SK-N-SH treated with all-trans-retinoic acid at 6 μM for 48 hours (cell line): Measurements from ENCODE around the gene GAS2L3.

Experiments
- ARNTL ChIP-seq: fragments of 450-650 bp; formaldehyde crosslinking; IDR thresholded peaks from 2 replicates; pipeline ENCODE4 v1.5.0; 2020; ENCODE audit warnings: low read depth, mild to moderate bottlenecking, moderate library complexity, borderline replicate concordance
- ESRRG ChIP-seq: fragments of 250-450 bp; sonication (Bioruptor Pico); IDR thresholded peaks from 2 replicates; pipeline ENCODE4 v1.6.1; 2021; ENCODE audit warnings: mild to moderate bottlenecking
- RARB ChIP-seq: fragments of 250-450 bp; sonication (Bioruptor Pico); IDR thresholded peaks from 2 replicates; pipeline ENCODE4 v1.8.0; 2021; ENCODE audit warnings: mild to moderate bottlenecking, moderate library complexity
- TOX ChIP-seq: fragments of 250-450 bp; sonication (Bioruptor Pico); IDR thresholded peaks from 2 replicates; pipeline ENCODE4 v1.8.0; 2021; ENCODE audit warnings: mild to moderate bottlenecking, moderate library complexity, borderline replicate concordance

- TF ChIP-seq RARB (CRISPR knock-in tag) (no peak), TOX (CRISPR knock-in tag) (no peak), ESRRG (CRISPR knock-in tag) (no peak), ARNTL (no peak)
Observed at GRCh38 chr12:100671396-100672074, 98.1 kb downstream of the GAS2L3 start.
